ENCODE results near the gene GALNT17.

Gene GALNT17

DNA sequence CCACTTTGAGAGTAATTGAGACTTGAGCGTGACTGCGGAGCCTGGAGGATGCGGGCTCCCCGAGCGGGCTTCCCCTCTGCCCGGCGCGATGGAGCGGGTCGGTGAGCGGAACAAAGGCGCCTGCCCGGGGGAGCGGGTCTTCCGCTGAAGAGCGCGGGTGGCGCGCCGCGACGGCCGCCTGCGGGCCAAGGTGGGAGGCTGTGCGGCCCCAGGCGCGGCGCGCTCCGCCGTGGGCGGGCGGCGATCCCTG, at the start of gene GALNT17:
Gene GALNT17 (plus strand): TSS at position 18 of the 250 bp plus-strand sequence.
- no peak for DNase-seq (ENCODE audit: low spot score)

DNA sequence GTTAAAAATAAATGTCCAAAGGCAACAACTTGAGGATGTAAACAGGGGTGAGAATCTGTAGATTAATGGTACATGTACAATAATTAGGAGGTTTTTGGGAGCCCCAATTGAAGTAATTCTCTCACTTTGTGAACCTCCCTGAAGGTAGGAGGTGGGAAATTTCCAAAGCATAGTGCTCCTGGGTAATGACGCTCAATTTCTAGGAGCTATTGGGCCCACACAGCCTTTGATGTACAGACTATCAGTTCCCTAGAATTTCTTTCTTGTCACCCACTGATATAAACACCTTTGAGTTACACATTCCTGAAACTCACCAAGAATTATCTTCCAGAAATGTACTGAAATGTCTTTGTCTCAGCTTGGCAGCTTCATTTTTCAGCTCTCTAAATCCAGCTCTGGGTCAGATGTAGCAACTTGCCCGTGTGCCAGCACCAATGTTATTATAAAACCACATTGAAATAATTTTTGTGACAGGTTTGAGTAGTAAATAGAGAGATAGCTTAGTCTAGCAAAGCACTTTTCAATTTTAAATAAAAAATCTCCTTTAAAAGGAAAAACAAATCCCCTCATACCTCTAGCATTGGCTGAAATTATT, 36.6 kb upstream of the GALNT17 start:
- no peak for DNase-seq (ENCODE audit: low spot score)

DNA sequence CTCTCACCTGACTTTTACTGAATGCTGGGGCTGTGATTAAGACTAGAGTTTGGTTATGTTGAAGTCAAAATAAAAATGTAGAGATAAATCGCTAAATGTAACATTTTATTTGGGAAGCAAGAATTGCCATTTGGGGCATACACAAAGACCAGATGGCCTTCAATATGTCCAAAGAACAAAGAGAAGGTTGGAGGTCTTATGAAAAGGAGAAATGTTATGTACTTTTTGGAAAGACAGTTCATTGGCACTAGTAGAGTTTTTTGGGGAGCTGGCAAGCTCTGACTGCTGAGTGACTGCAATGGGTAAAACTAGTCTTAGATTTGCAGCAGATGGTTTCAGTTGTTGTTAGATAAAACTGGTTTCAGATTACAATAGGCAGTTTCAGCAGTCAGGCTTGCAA, 35.6 kb upstream of the GALNT17 start:
- no peak for DNase-seq (ENCODE audit: low spot score)

DNA sequence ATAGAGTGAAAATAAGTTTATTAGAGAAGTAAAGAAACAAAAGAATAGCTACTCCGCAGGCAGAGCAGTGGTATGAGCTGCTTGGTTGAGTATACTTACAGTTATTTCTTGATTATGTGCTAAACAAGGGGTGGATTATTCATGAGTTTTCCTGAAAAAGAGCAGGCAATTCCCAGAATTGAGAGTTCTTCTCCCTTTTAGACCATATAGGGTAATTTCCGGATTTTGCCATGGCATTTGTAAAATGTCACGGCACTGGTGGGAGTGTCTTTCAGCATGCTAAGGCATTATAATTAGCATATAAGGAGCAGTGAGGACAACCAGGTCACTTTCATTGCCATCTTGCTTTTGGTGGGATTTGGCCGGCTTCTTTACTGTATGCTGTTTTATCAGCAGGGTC, 25.7 kb upstream of the GALNT17 start:
- no peak for DNase-seq (ENCODE audit: low spot score)

DNA sequence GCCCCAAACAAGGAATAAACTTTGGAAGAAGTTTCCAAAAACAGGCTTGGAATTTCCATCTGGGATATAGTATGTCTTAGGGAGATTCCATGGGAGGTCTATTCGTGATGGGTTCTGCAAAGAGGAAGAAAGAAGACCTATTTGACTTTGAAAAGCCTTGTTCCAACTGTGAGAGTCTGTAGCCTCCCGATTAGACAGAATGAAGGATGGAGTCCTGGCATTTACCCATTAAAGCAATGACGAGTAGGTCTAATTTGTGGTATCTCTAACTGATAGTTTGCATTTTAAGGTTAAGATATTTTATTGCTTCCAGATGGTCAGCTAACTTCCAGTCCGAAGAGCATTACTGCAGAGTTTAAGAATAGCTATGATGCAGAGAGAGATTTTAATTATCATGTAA, 19.5 kb upstream of the GALNT17 start:
- no peak for DNase-seq (ENCODE audit: low spot score)

DNA sequence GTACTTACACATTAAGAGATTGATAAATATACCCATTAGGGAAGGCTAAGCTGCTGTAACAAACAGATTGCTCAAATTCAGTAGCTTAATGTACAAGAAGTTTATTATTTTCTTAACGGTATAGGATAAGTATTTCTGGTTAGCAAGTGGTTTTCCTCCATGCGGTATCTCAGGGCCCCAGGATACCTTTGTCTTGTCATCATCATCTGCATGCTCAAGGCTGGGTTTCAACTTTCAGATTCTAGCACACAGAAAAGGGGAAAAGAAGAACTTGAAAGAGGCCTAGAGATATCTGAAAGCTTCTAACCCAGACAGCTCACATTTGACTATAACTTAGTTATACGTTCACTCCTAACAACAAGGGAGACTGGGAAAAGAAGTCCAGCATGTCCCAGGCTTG, 11.8 kb upstream of the GALNT17 start:
- no peak for DNase-seq (ENCODE audit: low spot score)

DNA sequence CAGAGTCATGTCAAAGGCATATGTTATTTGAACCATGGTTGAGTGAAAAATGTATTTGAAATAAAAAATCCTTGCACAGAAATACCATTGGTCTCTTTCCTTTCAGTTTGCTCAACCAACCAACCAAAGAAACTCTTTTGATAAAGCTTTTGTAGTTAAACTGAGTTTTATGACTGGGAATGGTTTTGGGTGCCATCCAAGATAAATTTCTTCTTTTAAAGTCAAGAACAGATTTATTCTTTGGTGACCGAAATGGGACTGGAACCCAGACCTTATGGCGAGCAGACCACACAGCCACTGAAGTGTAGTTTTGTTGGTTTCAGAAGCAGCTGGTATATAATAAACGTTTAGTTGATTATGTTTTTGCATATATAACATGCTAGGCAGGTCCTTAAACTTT, 2.8 kb upstream of the GALNT17 start:
- DNase-seq (ENCODE audit: low spot score) = no peak

DNA sequence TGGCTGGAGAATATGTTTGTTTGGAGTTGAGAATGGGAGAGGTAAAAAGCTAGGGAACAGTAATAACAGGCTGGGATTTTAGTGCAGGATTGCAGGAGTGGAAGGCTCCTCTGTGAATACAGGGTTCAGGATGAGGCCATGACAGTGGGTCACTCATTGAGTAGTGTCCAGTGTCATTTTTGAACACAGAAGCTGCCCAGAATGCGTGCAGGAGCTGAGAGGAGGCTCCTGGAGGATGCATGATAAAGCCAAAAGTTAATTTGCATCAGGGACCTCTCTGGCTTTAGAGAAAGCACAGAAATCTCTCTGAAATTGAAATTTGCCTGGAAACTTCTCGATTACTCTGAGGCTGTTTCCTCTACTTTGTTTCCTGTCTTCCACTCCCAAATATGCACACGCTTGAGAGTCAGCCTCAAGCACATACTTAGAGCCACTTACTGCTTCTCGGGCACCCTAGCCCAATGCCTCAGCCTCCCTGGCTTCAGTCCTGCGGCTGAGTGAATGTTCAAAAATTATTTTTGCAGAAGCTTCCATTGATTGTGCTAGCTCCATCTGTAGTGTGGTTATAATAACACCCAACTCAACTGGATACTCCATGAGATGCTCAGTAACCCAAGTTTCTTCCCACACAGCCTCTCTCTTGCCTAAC, 1.8 kb upstream of the GALNT17 start:
- no peak for DNase-seq (ENCODE audit: low spot score)

DNA sequence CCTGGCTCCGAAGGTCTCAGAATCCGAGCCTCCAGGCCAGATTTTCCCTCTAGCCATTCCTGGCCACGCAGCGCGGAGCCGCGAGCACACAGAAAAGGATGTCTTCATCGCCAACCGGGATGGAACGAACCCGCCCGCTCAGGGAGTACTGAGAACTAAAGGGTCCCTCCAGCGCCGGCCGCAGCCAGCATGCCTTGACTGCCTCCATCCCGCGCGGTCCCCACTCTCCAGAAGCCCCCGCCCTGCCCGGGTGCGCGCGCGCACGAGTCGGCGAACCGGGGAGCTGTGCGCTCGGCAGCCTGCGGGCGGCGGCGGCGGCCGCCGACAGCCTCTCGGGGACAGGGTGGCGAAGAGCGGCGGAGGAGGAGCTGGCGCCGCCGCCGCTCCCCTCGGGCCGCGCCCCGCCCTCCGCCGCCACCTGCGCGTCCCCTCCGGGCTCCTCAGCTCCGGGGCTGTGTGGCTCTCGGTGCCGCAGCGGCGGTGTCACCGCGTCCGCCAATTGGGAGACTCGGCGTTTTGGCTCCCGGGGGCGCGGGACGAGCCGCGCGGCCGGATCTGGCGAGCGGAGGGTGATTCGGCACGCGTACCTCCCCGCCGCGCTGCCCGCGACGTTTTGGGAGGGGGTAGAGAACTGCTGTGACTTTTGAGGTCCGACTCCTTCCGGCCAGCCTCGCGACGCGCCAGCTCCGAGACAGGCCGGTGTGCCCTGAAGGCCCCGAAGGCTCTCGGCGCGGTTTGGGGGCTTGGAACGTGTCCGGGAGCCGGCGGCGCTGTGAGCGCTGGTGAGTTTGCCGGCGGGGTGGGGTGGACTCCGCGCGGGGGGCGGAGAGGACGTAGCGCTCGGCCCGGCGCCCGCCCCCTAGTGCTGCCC, 453 bp upstream of the GALNT17 start:
- no peak for DNase-seq (ENCODE audit: low spot score)

DNA sequence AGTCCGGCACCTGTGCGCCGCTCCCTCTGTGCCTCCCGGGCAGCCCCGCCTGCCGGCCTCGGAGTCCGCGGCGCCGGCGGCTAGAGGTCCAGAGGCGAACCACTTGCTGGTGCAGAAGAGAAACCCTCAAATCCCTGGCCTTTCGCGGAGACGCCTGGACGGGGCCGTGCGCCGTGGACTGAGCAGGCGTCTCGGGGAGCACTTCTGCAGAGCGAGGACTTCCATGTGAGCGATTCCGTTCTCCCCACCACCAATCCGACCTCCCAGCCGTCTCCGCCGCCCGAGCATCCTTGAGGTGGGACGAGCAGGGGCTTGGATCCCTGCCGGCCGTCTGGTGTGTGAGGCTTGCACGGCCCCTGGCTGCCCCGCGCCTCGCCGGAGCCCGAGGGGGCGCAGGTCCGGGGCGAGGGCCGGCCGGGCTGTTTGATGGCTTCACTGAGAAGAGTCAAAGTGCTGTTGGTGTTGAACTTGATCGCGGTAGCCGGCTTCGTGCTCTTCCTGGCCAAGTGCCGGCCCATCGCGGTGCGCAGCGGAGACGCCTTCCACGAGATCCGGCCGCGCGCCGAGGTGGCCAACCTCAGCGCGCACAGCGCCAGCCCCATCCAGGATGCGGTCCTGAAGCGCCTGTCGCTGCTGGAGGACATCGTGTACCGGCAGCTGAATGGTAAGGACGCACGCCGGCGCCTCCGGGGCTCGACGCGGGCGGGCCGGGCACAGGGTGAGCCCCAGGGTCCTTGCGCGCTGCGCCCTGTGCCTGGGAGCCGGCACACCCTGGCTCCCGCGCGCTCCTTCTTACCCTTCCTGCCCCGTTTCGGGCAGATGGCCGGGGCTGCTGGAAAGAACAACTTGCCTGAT, 660 bp downstream of the GALNT17 start:
- DNase-seq (ENCODE audit: low spot score) = no peak

DNA sequence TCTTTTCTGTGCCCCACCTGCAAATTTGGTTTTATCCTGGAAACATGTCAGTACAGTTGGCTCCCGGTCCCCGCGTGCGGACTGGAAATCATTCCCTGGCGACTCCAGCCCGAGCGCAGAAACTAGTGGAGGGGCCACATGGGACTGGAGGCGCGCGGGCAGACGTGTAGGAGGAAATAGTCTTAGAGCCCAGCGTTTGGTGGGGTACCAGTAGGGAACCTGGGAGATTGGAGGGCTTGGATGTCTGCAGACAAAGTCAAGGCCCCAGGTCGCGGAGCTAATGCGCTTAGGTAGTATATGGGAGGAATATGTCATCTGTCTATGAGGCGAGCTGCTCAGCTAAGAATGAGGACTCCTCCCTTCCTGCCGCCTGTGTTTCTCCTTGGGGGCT, 1.3 kb downstream of the GALNT17 start:
- DNase-seq (ENCODE audit: low spot score) = no peak

DNA sequence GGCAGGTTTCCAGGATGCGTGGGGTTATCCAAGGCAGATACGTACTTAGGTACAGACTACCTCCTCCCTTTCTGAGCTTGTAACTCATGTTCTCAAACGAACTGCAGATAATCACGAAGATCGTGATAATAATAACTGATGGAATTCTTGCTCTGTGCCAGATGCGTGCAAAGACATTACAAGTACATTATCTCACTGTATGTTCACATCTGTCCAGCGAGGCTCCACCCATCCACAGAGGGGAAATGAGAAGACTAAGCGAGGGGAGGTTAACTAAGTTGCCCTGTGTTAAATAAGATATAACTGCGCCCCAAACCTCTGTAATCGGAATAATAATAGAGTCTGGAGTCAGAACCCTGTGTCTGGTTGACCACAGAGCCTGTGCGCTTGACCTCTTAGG, 1.9 kb downstream of the GALNT17 start:
- DNase-seq (ENCODE audit: low spot score) = no peak

DNA sequence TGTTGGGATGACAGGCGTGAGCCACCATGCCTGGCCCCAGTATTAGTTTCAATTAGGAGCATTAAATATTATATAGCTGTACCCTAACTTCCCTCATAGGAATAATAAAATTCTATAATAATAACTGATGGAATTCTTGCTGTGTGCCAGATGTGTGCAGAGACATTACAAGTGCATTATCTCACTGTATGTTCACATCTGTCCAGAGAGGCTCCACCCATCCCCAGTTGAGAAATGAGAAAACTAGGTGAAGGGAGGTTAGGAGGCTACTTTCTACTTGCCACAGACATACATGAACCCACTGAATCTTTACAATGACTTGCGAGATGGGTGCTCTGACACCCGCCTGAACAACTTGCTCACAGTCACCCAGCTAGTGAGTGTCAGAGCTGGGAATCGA, 3.2 kb downstream of the GALNT17 start:
- no peak for DNase-seq (ENCODE audit: low spot score)

DNA sequence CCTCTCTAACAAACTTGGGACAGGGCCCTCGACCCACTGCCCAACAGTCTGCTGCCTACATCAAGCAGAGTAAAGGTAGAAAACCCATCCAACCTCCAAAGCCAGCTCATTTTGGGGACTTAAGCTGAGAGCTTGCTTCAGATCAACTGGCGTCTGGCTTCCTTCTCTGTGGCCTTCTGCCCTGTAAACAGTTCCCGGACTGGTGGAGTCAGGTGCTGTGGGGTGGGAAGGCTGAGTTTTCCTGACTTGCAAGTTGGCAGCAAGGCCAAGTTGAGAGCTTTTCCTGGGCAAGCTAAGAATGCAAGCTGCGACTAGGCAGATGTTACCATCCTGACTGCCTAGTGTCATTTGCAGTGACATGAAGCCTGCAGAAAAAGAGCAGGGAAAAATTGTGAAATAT, 3.7 kb downstream of the GALNT17 start:
- DNase-seq (ENCODE audit: low spot score) = no peak

DNA sequence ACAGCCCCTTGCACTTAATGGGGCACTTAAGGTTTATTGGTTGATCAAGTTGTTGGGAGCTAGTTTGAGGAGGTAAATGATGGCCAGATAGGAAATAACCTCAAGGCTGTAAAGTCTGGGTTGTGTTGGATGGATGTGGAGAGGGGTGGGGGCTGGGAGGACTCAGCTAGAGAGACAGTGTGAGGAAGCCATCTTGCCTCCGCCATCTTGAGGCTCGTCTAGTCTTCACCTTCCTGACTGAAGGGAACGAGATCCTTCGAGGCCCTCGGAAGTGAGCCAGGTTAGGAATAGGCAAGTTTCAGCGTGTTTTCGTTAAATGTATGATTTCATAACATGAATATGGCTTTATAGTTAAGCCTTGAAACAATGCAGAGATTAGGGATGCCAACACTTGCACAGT, 5.5 kb downstream of the GALNT17 start:
- DNase-seq (ENCODE audit: low spot score) = no peak

DNA sequence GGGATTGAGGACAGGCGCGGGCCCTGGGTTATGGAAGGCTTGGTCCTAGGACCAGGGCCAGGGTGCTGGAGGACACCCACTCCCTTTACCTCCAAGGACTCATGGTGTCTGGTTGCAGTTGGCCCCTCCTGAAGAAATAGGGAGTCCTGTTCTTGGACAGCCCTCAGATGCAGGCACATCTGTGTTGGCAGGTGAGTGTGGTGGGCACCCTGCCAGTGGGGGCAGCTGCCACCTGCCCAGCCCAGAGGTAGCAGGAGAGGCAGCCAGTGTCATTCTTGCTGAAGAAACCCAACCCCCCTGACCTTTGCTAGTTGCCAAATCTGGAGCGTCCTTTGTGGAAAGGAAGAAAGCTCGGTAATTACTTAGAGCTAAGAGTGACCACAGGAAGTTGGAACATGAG, 8.3 kb downstream of the GALNT17 start:
- DNase-seq (ENCODE audit: low spot score) = no peak

DNA sequence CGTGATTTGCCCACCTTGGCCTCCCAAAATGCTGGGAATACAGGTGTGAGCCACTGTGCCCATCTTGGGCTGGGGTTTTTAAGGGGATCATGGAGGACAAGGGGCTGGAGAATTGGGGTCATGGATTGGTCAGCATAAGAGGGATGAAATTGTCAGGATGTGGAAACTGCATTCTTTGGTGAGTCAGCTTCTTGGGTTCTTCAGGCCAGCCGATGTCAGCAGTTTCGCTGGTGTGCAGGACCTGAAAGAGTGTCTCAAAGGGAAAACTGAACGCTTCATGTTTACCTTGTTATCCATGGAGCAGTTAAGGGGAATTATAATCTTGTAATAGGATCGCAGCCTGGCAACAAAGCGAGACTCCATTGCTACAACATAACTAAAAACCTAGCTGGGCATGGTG, 13.0 kb downstream of the GALNT17 start:
- DNase-seq (ENCODE audit: low spot score) = no peak

DNA sequence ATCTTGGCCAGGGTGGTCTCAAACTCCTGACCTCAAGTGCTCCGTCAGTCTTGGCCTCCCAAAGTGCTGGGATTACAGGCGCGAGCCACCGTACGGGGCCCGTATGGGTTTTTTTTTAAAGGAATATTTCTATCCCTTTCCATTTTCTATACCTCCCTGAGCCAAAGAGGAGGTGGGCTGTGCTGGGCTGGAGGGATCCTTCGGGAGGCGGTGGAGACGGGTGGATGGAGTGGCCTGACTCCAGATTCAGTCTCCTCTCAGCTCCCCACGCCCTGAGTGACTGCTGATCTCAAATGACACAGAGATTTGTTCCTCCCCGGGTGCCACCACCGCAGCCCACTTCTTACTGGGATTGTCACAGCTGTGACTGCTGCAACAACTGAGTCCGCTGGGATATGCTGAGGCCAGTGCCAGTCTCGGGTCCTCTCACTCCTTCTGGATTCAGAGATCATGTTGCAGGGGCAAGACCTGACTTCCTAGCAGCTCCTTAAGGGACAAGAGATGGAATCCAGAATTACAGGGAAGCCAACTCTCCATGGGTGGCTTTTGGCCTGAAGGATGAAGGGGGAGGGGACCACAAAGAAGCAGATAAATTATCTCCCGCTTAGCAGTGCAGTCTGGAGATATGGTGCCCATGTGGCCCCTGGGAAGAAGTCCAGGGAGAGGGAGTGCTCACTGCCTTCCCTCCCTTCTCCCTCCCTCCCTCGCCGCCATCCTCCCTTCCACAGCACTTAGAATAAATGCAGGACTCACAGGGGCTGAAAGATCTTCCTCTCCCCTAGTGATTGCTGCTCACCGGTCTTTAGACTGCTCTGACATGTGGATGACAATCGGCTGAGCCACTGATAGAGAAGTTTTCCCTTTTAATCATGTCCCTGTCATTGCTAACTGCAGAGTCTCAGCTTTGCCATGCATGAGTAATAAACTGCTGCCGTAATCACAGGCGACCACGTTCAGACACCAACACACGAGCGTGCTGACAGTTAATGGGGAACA, 14.3 kb downstream of the GALNT17 start:
- no peak for DNase-seq (ENCODE audit: low spot score)

DNA sequence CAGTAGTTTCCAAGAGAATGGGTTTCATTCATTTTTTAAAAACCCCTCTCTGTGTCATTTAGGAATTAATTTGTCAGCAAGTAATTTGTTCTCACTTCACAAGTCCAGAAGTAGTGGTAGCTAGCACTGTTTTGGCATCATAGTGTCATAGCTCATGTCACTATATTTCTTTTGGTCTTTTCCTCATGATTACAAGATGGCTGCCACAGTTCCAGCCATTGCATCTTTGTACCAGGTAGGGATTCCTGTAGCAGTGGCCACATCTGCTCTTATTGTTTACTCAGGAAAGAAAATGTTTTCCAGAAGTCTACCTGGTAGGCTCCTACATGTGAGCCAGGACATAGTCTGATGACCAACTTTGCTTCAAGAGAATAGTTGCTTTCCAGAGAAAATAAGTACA, 16.2 kb downstream of the GALNT17 start:
- DNase-seq (ENCODE audit: low spot score) = no peak

DNA sequence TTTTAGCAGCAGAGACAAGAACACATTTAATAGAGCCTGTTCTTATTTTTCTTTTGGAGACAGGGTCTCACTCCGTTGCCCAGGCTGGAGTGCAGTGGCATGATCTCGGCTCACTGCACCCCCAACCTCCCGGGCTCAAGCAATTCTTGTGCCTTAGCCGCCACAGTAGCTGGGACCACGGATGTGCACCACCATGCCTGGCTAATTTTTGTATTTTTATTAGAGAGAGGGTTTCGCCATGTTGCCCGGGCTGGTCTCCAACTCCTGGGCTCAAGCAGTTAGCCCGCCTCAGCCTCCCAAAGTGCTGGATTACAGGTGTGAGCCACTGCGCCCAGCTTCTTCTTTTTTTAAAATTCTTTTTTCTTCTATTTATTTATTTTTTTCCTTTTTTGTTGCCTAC, 23.3 kb downstream of the GALNT17 start:
- no peak for DNase-seq (ENCODE audit: low spot score)

DNA sequence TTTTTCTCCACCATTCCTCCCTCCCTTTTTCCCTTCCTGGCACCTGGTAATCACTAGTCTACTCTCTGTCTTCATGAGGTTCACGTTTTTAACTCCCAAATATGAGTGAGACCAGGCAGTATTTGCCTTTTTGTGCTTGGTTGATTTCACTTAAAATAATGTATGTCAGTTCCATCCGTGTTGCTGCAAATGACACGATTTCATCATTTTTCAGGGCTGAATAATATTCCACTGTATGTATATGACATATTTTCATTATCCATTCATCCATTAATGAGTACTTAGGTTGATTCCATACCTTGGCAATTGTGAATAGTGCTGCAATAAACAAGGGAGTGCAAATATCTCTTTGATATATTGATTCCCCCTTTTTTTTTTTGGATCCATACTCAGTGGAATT, 25.8 kb downstream of the GALNT17 start:
- DNase-seq (ENCODE audit: low spot score) = no peak

DNA sequence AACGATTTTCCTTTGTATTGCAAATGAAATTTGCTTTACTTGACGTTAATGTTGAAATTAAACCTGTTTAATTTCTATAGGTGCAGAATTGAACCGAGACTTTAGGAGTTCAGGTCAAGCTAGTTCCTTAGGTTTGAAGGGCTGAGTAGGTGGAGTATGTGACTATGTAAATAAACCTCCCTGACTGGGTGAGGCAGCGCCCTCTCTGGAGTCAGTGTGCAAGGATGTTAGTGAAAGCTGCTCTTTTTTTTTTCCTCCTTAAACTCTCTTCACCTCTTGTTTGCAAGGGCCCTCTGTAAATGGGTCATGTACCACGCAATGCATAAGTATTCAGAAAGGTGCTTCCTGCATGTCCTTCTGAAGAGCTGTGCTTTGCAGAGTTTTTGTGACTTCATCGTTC, 33.8 kb downstream of the GALNT17 start:
- no peak for DNase-seq (ENCODE audit: low spot score)
